H9 (cell line): Measurements from ENCODE around the gene POLA1. TPM values are rescaled to one million over a fixed set of nuclear protein-coding genes. Genes with fewer than 3 reads are reported as not detected.

Experiments
- DNase-seq: peaks from one replicate; pipeline ENCODE4 v3.0.0-alpha.2; 2017
- H2AFZ ChIP-seq: one replicate; pipeline ENCODE4 v1.6.1; 2013; ENCODE audit warnings: mild to moderate bottlenecking, low read length, control low read depth, moderate library complexity
- H2AK5ac ChIP-seq: 2 replicates; pipeline ENCODE4 v1.6.1; 2013; ENCODE audit warnings: low read length, control low read depth, mixed read lengths; ENCODE audit not compliant: insufficient read length
- H2BK120ac ChIP-seq: one replicate; pipeline ENCODE4 v1.6.1; 2013; ENCODE audit warnings: low read depth, mild to moderate bottlenecking, low read length, control low read depth, inconsistent platforms; ENCODE audit not compliant: poor library complexity, severe bottlenecking
- H2BK12ac ChIP-seq: 2 replicates; pipeline ENCODE4 v1.6.1; 2013; ENCODE audit warnings: low read length, control low read depth, mixed read lengths, low read depth; ENCODE audit not compliant: insufficient read length
- H2BK15ac ChIP-seq: 2 replicates; pipeline ENCODE4 v1.6.1; 2013; ENCODE audit warnings: low read depth, low read length, control low read depth
- H2BK20ac ChIP-seq: one replicate; pipeline ENCODE4 v1.6.1; 2013; ENCODE audit warnings: low read depth, mild to moderate bottlenecking, low read length, control low read depth, inconsistent platforms; ENCODE audit not compliant: poor library complexity, severe bottlenecking
- H2BK5ac ChIP-seq: 2 replicates; pipeline ENCODE4 v1.6.1; 2013; ENCODE audit warnings: low read length, control low read depth, mixed read lengths; ENCODE audit not compliant: insufficient read length
- H3K14ac ChIP-seq: 2 replicates; pipeline ENCODE4 v1.6.1; 2013; ENCODE audit warnings: low read length, control low read depth; ENCODE audit not compliant: insufficient read depth
- H3K18ac ChIP-seq: 2 replicates; pipeline ENCODE4 v1.6.1; 2013; ENCODE audit warnings: low read depth, mild to moderate bottlenecking, mixed read lengths, low read length, control low read depth; ENCODE audit not compliant: insufficient read length
- H3K23ac ChIP-seq: 2 replicates; pipeline ENCODE4 v1.6.1; 2013; ENCODE audit warnings: low read length, control low read depth, mixed read lengths, low read depth; ENCODE audit not compliant: insufficient read length
- H3K23me2 ChIP-seq: 2 replicates; pipeline ENCODE4 v1.6.1; 2013; ENCODE audit warnings: low read depth, mild to moderate bottlenecking, mixed read lengths, low read length, control low read depth; ENCODE audit not compliant: insufficient read length, poor library complexity, severe bottlenecking
- H3K27ac ChIP-seq: 2 replicates; pipeline ENCODE4 v1.5.1; 2013; ENCODE audit warnings: low read length, control low read depth, mixed read lengths, low read depth; ENCODE audit not compliant: insufficient read length
- H3K27me3 ChIP-seq: 2 replicates; pipeline ENCODE4 v1.6.1; 2013; ENCODE audit warnings: low read length, control low read depth, inconsistent platforms; ENCODE audit not compliant: insufficient read depth
- H3K4ac ChIP-seq: 2 replicates; pipeline ENCODE4 v1.6.1; 2013; ENCODE audit warnings: low read depth, mild to moderate bottlenecking, control low read depth, inconsistent platforms, low read length, moderate library complexity
- H3K4me1 ChIP-seq: 2 replicates; pipeline ENCODE4 v1.6.1; 2013; ENCODE audit warnings: low read length, control low read depth, inconsistent platforms; ENCODE audit not compliant: insufficient read depth
- H3K4me2 ChIP-seq: 2 replicates; pipeline ENCODE4 v1.6.1; 2013; ENCODE audit warnings: low read length, control low read depth, mixed read lengths; ENCODE audit not compliant: insufficient read length, insufficient read depth
- H3K56ac ChIP-seq: 2 replicates; pipeline ENCODE4 v1.6.1; 2013; ENCODE audit warnings: low read depth, mild to moderate bottlenecking, mixed read lengths, low read length, control low read depth; ENCODE audit not compliant: insufficient read length
- H3K79me1 ChIP-seq: 2 replicates; pipeline ENCODE4 v1.6.1; 2013; ENCODE audit warnings: low read depth, mild to moderate bottlenecking, moderate library complexity, low read length, control low read depth, inconsistent platforms; ENCODE audit not compliant: insufficient read depth, poor library complexity, severe bottlenecking
- H3K79me2 ChIP-seq: 2 replicates; pipeline ENCODE4 v1.6.1; 2013; ENCODE audit warnings: low read length, control low read depth, inconsistent platforms; ENCODE audit not compliant: insufficient read depth
- H3K9ac ChIP-seq: 2 replicates; pipeline ENCODE4 v1.6.1; 2013; ENCODE audit warnings: low read length, control low read depth, mixed read lengths; ENCODE audit not compliant: insufficient read length; ENCODE audit errors: extremely low read depth
- H3K9me3 ChIP-seq: one replicate; pipeline ENCODE4 v1.6.1; 2013; ENCODE audit warnings: low read depth, low read length, inconsistent platforms; ENCODE audit not compliant: control insufficient read depth
- H3T11ph ChIP-seq: one replicate; pipeline ENCODE4 v1.6.1; 2013; ENCODE audit warnings: mild to moderate bottlenecking, low read length, control low read depth, inconsistent platforms
- H4K20me1 ChIP-seq: one replicate; pipeline ENCODE4 v1.6.1; 2013; ENCODE audit not compliant: control insufficient read depth, insufficient read length, insufficient read depth
- H4K5ac ChIP-seq: 2 replicates; pipeline ENCODE4 v1.6.1; 2013; ENCODE audit warnings: low read depth, mild to moderate bottlenecking, mixed read lengths, low read length, control low read depth; ENCODE audit not compliant: insufficient read length
- H4K8ac ChIP-seq: replicated peaks from 2 replicates; pipeline ENCODE4 v1.6.1; 2013; ENCODE audit warnings: low read length, control low read depth, mixed read lengths, low read depth; ENCODE audit not compliant: insufficient read length
- H4K91ac ChIP-seq: 2 replicates; pipeline ENCODE4 v1.6.1; 2013; ENCODE audit warnings: low read depth, mild to moderate bottlenecking, moderate library complexity, mixed read lengths, low read length, control low read depth; ENCODE audit not compliant: insufficient read length
- H3K27ac Mint-ChIP-seq, 3 experiments: 2 replicates in 2 of 3; 3 replicates in 1 of 3; pipeline ENCODE4 v1.8.0; 2020 to 2021; ENCODE audit warnings: mixed read lengths in 3 of 3, mild to moderate bottlenecking in 1 of 3, moderate library complexity in 1 of 3
- H3K27me3 Mint-ChIP-seq: 2 replicates; pipeline ENCODE4 v1.8.0; 2021; ENCODE audit warnings: low read depth, mild to moderate bottlenecking, moderate library complexity, mixed read lengths
- H3K36me3 Mint-ChIP-seq, 3 experiments: 2 replicates in 2 of 3; 3 replicates in 1 of 3; pipeline ENCODE4 v1.8.0; 2020 to 2021; ENCODE audit warnings: low read depth in 3 of 3, mixed read lengths in 3 of 3; ENCODE audit not compliant: insufficient read depth in 1 of 3
- H3K4me1 Mint-ChIP-seq, 2 experiments: 2 replicates each; pipeline ENCODE4 v1.8.0; 2020; ENCODE audit warnings: mixed read lengths in 2 of 2
- H3K4me3 Mint-ChIP-seq, 2 experiments: 2 replicates in 1 of 2; 3 replicates in 1 of 2; pipeline ENCODE4 v1.8.0; 2020 to 2021; ENCODE audit warnings: mild to moderate bottlenecking in 2 of 2, mixed read lengths in 2 of 2, moderate library complexity in 1 of 2
- H3K9me3 Mint-ChIP-seq, 2 experiments: 2 replicates in 1 of 2; 3 replicates in 1 of 2; pipeline ENCODE4 v1.8.0; 2020; ENCODE audit warnings: mild to moderate bottlenecking in 2 of 2, mixed read lengths in 2 of 2, moderate library complexity in 1 of 2
- WGBS: extraction: QIAGEN DNeasy Blood & Tissue Kit; methylation state at CpG from one replicate; pipeline ENCODE4 v1.1.7; 2013; ENCODE audit warnings: missing lambda C conversion rate, low lambda C conversion rate, mixed read lengths; ENCODE audit not compliant: insufficient read length; ENCODE audit errors: extremely low coverage; 5-methylcytosine and 5-hydroxymethylcytosine counted together
- total RNA-seq: library from RNA; stranded (reverse); gene quantifications from 2 replicates; pipeline ENCODE4 v1.2.1, GENCODE V29; 2021
- TF ChIP-seq, protein P1 (sequence below): fragments of 200-600 bp; sonication (generic); conservative IDR thresholded peaks from 3 replicates; pipeline ENCODE4 v1.8.0; 2021; ENCODE audit warnings: antibody characterized with exemption, mild to moderate bottlenecking

Gene POLA1
- total RNA-seq, 1 experiment from 2014 or later, result 60.2 TPM

- H3K79me1 ChIP-seq, result no peaks in the 10 kb centered on the region
- no peak for DNase-seq
- WGBS, result no CpG with 5 or more reads among the region's 2 CpGs
- H3K27me3 ChIP-seq, result no peaks in the 10 kb centered on the region
- no peak overlapping the region for H3K56ac ChIP-seq
- Mint-ChIP-seq H3K27me3 (no peaks in the 10 kb centered on the region; the same call in 1 of the 2 replicates), H3K4me3 (no peak overlapping the region), H3K36me3 (no peaks in the 10 kb centered on the region), H3K9me3 (no peaks in the 10 kb centered on the region; a peak in 1 of 5 replicates), H3K27ac (no peak overlapping the region), H3K4me1 (peaks cover 31 to 32% of the 10 kb centered on the region in 2 experiments)
- H2AFZ ChIP-seq, result no peak overlapping the region
- peaks cover 5% of the 10 kb centered on the region for H3K23me2 ChIP-seq
- no peak overlapping the region for H2BK5ac ChIP-seq
- no peak overlapping the region for H3K23ac ChIP-seq
- H3K18ac ChIP-seq, result no peak overlapping the region
- no peak overlapping the region for H2BK20ac ChIP-seq
- no peak overlapping the region for H3K4me2 ChIP-seq
- no peak overlapping the region for H3K27ac ChIP-seq
- no peak overlapping the region for H4K8ac ChIP-seq
- H3K79me2 ChIP-seq, result no peaks in the 10 kb centered on the region
- H3K9ac ChIP-seq, result no peak overlapping the region
- H2BK12ac ChIP-seq, result no peak overlapping the region
- no peaks in the 10 kb centered on the region for H3K9me3 ChIP-seq
- no peak overlapping the region for H3K4ac ChIP-seq
- no peak overlapping the region for H4K91ac ChIP-seq
- H3K4me1 ChIP-seq, result peaks cover 2% of the 10 kb centered on the region; the same call in 1 of the 2 replicates
- H4K20me1 ChIP-seq, result no peaks in the 10 kb centered on the region
- H2AK5ac ChIP-seq, result no peak overlapping the region
- TF ChIP-seq, protein P1, sequence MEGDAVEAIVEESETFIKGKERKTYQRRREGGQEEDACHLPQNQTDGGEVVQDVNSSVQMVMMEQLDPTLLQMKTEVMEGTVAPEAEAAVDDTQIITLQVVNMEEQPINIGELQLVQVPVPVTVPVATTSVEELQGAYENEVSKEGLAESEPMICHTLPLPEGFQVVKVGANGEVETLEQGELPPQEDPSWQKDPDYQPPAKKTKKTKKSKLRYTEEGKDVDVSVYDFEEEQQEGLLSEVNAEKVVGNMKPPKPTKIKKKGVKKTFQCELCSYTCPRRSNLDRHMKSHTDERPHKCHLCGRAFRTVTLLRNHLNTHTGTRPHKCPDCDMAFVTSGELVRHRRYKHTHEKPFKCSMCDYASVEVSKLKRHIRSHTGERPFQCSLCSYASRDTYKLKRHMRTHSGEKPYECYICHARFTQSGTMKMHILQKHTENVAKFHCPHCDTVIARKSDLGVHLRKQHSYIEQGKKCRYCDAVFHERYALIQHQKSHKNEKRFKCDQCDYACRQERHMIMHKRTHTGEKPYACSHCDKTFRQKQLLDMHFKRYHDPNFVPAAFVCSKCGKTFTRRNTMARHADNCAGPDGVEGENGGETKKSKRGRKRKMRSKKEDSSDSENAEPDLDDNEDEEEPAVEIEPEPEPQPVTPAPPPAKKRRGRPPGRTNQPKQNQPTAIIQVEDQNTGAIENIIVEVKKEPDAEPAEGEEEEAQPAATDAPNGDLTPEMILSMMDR, result no peak
- H2BK120ac ChIP-seq, result no peak overlapping the region
- no peak overlapping the region for H4K5ac ChIP-seq
- no peak overlapping the region for H3K14ac ChIP-seq
- no peak overlapping the region for H3T11ph ChIP-seq
- no peak overlapping the region for H2BK15ac ChIP-seq
These were observed 41.9 kb upstream of the POLA1 start for GRCh38 chrX:24651783-24652182.
